CD4-positive, alpha-beta T cell (primary cell): Measurements from ENCODE around the gene SIL1. TPM values are rescaled to one million over a fixed set of nuclear protein-coding genes. Genes with fewer than 3 reads are reported as not detected.

ENCODE experiments used
- ATAC-seq: fragments of 200-7000 bp; cut with Tn5 transposase; one replicate; pipeline ENCODE4 v1.10.0; 2022; ENCODE audit warnings: mild to moderate bottlenecking; ENCODE audit not compliant: poor library complexity
- CTCF ChIA-PET: fragments of 350-600 bp; sonication (Branson Sonifier 250); formaldehyde crosslinking; loops from one replicate; lab custom pipeline; 2021; ENCODE audit warnings: antibody characterized with exemption, inconsistent platforms; lab: Charles Lee
- POLR2A ChIA-PET: fragments of 350-600 bp; sonication (Branson Sonifier 250); formaldehyde crosslinking; loops from one replicate; lab custom pipeline; 2021; ENCODE audit warnings: antibody characterized with exemption, inconsistent platforms; lab: Charles Lee
- DNase-seq, 14 experiments: peaks; one replicate each; pipeline ENCODE4 v3.0.0-alpha.2; 2013 to 2020; ENCODE audit warnings: mixed read lengths in 2 of 14
- H3K27ac ChIP-seq, 2 donors: one replicate each; pipeline versions ENCODE4 v1.5.1 to v1.7.0; 2013; ENCODE audit warnings: low read length in 2 of 2, low read depth in 1 of 2, mild to moderate bottlenecking in 1 of 2
- H3K27me3 ChIP-seq, 2 experiments: 1 replicate in 1 of 2; 2 replicates in 1 of 2; pipeline versions ENCODE4 v1.6.1 to v1.7.0; 2013; ENCODE audit warnings: low read length in 2 of 2, control low read depth in 1 of 2, mild to moderate bottlenecking in 1 of 2, moderate library complexity in 1 of 2; ENCODE audit not compliant: insufficient read depth in 2 of 2, control insufficient read depth in 1 of 2
- H3K36me3 ChIP-seq: one replicate; pipeline ENCODE4 v1.6.1; 2013; ENCODE audit warnings: low read length, control low read depth; ENCODE audit not compliant: insufficient read depth
- H3K4me1 ChIP-seq: one replicate; pipeline ENCODE4 v1.6.1; 2013; ENCODE audit warnings: low read length, control low read depth; ENCODE audit not compliant: insufficient read depth
- H3K4me3 ChIP-seq: one replicate; pipeline ENCODE4 v1.5.1; 2013; ENCODE audit warnings: mild to moderate bottlenecking, low read length, moderate library complexity
- H3K9me3 ChIP-seq, 2 experiments: 1 replicate in 1 of 2; 2 replicates in 1 of 2; pipeline versions ENCODE4 v1.6.1 to v1.7.0; 2013; ENCODE audit warnings: low read length in 2 of 2, mild to moderate bottlenecking in 2 of 2, control low read depth in 1 of 2, moderate library complexity in 1 of 2; ENCODE audit not compliant: control insufficient read depth in 1 of 2, insufficient read depth in 1 of 2
- H3K27ac Mint-ChIP-seq: one replicate; pipeline ENCODE4 v1.8.0; 2020; ENCODE audit warnings: mixed read lengths
- H3K27me3 Mint-ChIP-seq: one replicate; pipeline ENCODE4 v1.8.0; 2021; ENCODE audit warnings: mixed read lengths
- H3K36me3 Mint-ChIP-seq: one replicate; pipeline ENCODE4 v1.8.0; 2021; ENCODE audit warnings: low read depth, mixed read lengths
- H3K4me1 Mint-ChIP-seq: one replicate; pipeline ENCODE4 v1.8.0; 2021; ENCODE audit warnings: low read depth, mixed read lengths
- H3K4me3 Mint-ChIP-seq: one replicate; pipeline ENCODE4 v1.8.0; 2020; ENCODE audit warnings: mild to moderate bottlenecking, mixed read lengths
- H3K9me3 Mint-ChIP-seq: one replicate; pipeline ENCODE4 v1.8.0; 2020; ENCODE audit warnings: mixed read lengths
- intact Hi-C, 2 experiments: fragments of 100-400 bp; cut with DNase I in 1 of 2; cut with micrococcal nuclease in 1 of 2; formaldehyde crosslinking; loops; one replicate each; pipeline versions ENCODE4 v1.15.1 to v1.9.0; 2023 to 2025; cut with DNase I, micrococcal nuclease
- total RNA-seq, 174 experiments: library from RNA in 2 of 174; stranded (reverse) in 2 of 174; gene quantifications; one replicate each; pipeline ENCODE4 v1.2.3 and lab custom pipeline; 2021 to 2026
- TF ChIP-seq, protein P1 (sequence below): fragments of 200-600 bp; IDR thresholded peaks from one replicate; pipeline ENCODE4 v1.8.0; 2022; ENCODE audit warnings: antibody characterized with exemption, mild to moderate bottlenecking

Gene SIL1
- total RNA-seq, 2 experiments from 2014 or later = 5.6 to 9.2 TPM

DNA sequence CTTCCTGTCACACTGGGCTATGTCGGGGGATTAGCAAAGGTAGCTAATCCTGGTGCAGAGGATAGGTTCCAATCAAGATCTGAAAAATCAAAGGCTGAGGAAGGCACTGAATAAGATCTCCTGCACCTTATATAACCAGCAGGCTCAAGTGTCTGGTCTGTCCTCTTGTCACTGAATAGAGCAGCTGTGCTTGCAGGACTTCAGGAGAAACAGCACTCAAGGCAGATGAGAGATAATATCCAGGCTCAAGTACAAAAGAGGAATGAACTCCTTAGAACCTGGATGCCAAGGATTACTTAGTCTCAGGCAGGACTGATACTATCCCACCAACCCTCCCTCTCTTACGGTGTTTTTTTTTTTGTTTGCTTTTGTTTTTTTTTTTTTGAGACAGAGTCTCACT, 214.2 kb downstream of the SIL1 start:
- no peaks in the 10 kb centered on the region for H3K9me3 ChIP-seq
- H3K27me3 Mint-ChIP-seq = no peaks in the 10 kb centered on the region
- ChIA-PET POLR2A (no interaction called here), CTCF (no interaction called here)
- H3K4me1 ChIP-seq = peaks cover 31% of the 10 kb centered on the region
- no peak overlapping the region for H3K4me3 Mint-ChIP-seq
- no peak overlapping the region for H3K4me3 ChIP-seq
- H3K27me3 ChIP-seq = no peaks in the 10 kb centered on the region
- peaks cover 39% of the 10 kb centered on the region for H3K4me1 Mint-ChIP-seq
- no peak overlapping the region for H3K27ac ChIP-seq
- no peaks in the 10 kb centered on the region for H3K36me3 ChIP-seq
- DNase-seq = no peak
- no peaks in the 10 kb centered on the region for H3K36me3 Mint-ChIP-seq
- TF ChIP-seq, protein P1, sequence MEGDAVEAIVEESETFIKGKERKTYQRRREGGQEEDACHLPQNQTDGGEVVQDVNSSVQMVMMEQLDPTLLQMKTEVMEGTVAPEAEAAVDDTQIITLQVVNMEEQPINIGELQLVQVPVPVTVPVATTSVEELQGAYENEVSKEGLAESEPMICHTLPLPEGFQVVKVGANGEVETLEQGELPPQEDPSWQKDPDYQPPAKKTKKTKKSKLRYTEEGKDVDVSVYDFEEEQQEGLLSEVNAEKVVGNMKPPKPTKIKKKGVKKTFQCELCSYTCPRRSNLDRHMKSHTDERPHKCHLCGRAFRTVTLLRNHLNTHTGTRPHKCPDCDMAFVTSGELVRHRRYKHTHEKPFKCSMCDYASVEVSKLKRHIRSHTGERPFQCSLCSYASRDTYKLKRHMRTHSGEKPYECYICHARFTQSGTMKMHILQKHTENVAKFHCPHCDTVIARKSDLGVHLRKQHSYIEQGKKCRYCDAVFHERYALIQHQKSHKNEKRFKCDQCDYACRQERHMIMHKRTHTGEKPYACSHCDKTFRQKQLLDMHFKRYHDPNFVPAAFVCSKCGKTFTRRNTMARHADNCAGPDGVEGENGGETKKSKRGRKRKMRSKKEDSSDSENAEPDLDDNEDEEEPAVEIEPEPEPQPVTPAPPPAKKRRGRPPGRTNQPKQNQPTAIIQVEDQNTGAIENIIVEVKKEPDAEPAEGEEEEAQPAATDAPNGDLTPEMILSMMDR = no peak
- H3K27ac Mint-ChIP-seq = no peak overlapping the region
- intact Hi-C loops = no loop called here
- no peaks in the 10 kb centered on the region for H3K9me3 Mint-ChIP-seq
- ATAC-seq = no peak

DNA sequence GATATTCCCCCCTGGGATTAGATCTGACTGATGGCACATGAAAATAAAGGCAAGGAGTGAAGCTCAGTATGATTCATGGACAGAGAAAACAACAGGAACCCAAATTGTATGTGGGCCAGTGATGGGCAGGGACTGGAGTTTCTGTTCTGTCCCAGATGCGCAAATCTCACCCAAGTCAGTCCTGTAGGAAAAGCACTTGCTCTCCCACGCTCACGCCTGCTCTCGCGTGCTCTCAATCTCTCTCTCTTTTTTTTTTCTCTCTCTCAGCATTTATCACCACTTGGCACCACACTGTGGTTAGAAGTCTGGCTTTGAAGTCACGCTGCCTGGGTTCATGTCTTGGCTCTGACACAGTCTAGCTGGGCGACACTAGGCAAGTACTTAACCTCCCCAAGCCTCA, 216.6 kb downstream of the SIL1 start:
- Histone ChIP-seq H3K4me1 (peaks cover 31% of the 10 kb centered on the region), H3K27me3 (no peaks in the 10 kb centered on the region), H3K36me3 (no peaks in the 10 kb centered on the region), H3K4me3 (no peak overlapping the region), H3K27ac (no peak overlapping the region), H3K9me3 (no peaks in the 10 kb centered on the region)
- H3K4me3 Mint-ChIP-seq = peak overlapping the region; percentile 12
- intact Hi-C loops = no loop called here
- H3K9me3 Mint-ChIP-seq = no peaks in the 10 kb centered on the region
- ChIA-PET POLR2A (no interaction called here), CTCF (no interaction called here)
- H3K36me3 Mint-ChIP-seq = no peaks in the 10 kb centered on the region
- DNase-seq (peak in 4 of 14 experiments; percentile 23 to 48 (median 40)), ATAC-seq (peak; percentile 74)
- peaks cover 39% of the 10 kb centered on the region for H3K4me1 Mint-ChIP-seq
- TF ChIP-seq, protein P1 = no peak
- H3K27ac Mint-ChIP-seq = no peak overlapping the region
- no peaks in the 10 kb centered on the region for H3K27me3 Mint-ChIP-seq

DNA sequence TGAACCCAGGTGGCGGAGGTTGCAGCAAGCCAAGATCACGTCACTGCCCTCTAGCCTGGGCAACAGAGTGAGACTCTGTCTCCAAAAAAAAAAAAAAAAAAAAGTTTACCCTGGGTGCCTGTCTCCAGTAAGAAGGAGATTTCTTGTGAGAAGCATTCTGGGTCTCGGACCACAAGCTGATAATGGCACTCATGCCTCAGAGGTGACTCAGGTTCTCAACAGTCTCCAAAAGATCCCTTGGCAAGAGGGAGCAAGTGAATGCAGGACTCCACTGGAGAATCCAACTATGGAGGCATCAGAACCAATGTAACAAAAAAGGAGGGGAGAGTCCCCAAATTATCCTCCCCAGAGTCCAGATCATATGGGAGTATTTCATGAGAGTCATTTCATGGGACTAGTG, 217.0 kb downstream of the SIL1 start:
- H3K4me3 Mint-ChIP-seq = no peak overlapping the region
- TF ChIP-seq, protein P1 = no peak

More for the DNA sequence above, 217.0 kb downstream of the SIL1 start:
- H3K4me1 Mint-ChIP-seq = peaks cover 39% of the 10 kb centered on the region
- no peaks in the 10 kb centered on the region for H3K9me3 ChIP-seq
- H3K9me3 Mint-ChIP-seq = no peaks in the 10 kb centered on the region
- no peaks in the 10 kb centered on the region for H3K36me3 Mint-ChIP-seq
- no peaks in the 10 kb centered on the region for H3K27me3 Mint-ChIP-seq
- peaks cover 31% of the 10 kb centered on the region for H3K4me1 ChIP-seq
- no peak overlapping the region for H3K27ac Mint-ChIP-seq
- CTCF ChIA-PET = no interaction called here
- no peak overlapping the region for H3K4me3 ChIP-seq
- POLR2A ChIA-PET = no interaction called here
- no peaks in the 10 kb centered on the region for H3K27me3 ChIP-seq
- no peaks in the 10 kb centered on the region for H3K36me3 ChIP-seq
- no peak for ATAC-seq
- H3K27ac ChIP-seq = no peak overlapping the region
- DNase-seq = no peak
- intact Hi-C loops = no loop called here
